ENCODE results near the gene SMURF2.

DNA sequence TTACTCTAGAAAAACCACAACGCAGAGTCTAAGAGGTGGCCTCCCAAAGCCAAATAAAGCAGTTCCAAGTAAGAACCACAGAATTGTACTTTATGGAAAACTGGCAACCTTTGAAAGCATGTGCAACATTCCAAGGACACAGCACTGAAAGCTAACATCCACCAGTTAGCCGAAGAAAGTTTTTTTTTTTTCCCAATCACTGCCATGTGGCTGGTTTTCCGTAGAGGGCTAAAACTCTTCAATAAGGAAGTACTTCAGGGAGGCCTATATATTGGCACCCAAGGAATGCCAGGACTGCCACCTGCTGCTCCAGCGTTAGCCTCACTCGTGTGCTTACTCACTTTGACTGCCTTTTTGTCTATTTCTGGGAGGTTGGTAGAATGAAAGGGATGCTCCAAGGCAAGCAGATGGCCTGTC, 130.1 kb downstream of the SMURF2 start:
- TF ChIP-seq CTCF (IDR thresholded peaks at IDR 0.05), result no peak
- TF ChIP-seq POLR2A (IDR thresholded peaks at IDR 0.05), result no peak
